Activated CD8-positive, alpha-beta memory T cell treated with anti-CD3 and anti-CD28 coated beads for 1 hour (primary cell): Measurements from ENCODE around the gene MAEA.

Experiments
- DNase-seq, 2 donors: peaks; one replicate each; pipeline ENCODE4 v3.0.0-alpha.2; 2020; ENCODE audit warnings: low read depth in 1 of 2; ENCODE audit errors: extremely low read depth in 1 of 2

Gene MAEA

DNA sequence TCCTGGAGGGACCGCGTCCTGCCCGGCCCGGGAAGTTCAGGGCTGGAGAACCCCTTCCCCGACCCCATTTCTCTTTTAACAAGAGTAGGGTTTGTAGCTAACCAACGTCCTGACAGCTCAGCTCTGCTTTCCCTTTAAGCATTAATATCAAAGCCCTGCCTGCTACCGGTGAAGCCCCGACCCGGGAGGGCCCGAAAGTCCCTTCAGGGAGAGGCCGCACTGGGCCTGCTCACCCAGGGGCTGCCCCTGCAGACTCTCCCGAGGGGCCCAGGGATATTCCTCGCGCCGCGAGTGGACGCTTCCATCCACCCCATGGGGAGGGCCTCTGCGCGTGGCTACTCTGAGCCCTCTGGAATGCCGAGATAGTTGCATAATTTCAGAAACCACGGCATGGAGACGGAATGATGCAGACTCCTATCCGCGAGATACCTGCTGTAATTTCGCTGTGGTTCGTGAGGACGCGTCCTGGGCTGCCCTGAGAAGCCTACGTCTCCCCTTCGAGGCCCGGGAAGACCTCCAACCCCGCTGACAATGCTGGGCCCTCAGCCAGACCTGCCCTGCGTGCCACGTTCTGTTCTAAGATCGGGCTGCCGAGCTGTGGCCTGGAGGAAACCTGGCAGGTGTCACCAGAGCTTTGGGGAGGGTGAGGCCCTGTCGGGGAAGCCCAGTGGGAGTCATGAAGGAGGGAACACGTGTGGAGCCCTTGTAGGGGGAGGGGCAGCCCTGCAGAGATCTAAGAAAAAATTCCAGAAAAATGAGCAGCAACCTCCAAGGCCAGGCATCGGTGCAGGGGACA lies 39.8 kb upstream of the MAEA start:
- DNase-seq = no peak

DNA sequence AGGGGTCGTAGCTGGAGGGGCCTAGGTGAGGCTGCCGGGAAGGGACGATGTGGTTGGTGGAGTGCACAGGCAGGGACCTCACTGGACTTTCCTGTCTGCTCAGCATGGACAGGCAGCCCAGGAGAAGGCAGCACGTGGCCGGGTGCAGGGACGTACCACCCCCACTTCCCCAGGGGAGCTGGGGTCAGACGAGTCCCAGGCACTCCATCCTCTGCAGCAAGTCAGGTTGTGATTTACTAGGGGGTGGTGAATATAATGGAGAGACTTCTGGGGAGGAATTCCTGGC lies 39.2 kb upstream of the MAEA start:
- no peak for DNase-seq

DNA sequence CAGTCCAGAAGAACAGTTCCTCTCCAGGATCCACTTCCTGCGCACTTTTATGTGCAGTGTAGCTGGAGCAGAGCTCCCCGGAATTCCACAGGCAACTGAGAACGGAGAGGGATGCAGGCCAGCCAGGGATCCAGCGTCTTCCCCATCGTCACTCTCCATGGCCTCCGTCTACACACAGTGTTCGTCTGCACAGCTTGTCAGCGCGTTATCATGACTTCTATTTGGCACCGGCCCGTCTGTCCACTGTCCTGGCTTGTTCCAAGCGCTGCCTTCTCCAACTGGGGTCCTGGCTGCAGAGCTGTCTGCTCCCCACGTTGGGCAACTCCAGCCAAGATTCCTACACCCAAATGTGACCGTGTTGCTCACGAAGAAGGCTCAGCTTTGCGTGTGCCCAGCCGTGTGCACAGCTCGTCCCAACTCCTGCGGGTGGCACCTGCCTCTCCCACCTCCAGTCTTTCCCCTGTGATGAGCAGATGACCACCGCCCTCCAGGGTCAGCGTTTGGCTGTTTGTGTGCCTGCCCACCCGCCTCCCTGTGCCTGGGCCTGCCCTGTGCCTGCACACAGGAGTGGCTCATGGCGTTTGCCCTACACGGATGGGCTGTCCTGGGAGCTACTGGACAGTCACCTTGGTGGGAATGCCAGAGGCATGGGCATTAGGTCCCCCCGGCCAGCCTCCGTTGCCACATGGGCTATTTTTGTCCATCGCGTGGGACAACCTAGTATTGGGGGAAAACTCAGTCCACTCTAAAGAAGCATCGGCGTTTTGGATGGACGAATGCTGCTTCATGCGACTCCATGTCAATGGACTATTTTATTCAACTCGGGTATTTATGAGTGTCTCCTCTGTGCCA lies 38.5 kb upstream of the MAEA start:
- DNase-seq = no peak

DNA sequence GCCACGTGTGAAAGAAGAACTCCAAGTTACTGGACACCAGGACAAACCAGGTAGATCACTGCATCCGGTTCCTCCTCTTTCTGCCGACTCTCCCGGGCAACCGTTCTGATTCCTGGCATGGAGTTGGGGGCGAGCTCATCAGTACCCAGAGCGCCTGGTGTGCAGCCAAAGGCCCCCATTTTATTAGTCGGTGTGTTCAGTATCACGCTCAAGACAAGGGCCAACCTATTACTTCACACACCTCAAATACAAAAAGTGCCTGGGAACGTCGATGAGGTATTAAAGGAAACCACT lies 38.0 kb upstream of the MAEA start:
- DNase-seq = no peak

DNA sequence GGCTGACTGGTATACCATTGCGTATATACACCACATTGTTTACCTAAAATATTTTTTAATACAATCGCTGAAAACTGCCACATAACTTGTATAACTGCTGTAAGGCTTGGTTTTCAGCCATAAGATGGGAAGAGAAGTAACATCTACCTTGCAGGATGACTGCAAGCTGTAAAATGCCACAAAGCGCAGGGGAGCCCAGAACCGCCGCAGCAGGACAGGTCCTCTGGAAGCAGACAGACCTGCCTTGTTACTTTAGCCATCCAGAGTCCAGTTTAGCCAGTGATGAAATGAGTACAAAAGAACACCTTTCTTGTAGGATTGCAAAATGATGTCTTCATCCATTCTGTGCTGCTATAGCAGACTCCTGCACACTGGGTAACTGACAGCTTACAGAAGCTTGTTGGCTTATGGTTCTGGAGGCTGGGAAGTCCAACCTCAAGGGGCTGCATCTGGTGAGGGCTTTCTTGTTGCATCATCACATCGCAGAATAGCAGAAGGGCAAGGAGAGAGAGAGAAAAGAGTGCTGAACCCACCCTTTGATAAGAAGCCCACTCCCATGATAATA lies 36.7 kb upstream of the MAEA start:
- no peak for DNase-seq

DNA sequence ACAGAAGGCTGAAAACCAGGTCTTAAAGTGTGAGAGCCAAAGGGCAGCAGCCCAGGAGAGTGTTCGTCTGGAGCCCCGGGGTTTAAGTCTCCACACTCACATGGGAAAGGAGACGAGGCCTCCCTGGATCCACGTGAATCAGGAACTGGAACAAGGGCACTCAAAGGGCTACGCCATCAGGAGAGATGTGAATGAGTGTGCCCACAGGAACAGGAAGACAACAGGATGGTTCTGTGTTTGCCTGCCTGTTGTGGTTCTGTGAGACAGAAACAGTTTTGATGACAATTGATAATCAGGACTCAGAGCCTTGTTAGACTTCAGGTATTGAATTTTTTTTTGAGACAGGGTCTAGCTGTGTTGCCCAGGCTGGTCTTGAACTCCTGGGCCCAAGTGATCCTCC lies 35.9 kb upstream of the MAEA start:
- no peak for DNase-seq

DNA sequence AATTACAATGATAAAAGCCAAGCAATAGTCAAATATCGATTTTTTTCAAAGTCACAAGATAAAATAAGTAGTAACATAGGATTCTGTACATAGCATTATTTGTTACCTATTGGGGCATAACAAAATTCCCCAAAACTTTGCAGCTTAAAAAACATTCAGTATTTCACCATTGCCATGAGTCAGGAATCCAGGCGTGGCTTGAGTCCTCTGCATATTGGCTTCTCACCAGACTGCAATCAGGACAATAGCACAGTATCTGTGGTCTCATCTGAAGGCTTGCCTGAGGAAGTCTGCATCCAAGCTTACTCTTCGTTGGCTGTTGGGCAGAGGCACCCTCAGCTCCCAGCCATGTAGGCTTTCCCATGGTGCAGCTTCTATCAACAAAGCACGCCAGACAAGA lies 34.5 kb upstream of the MAEA start:
- DNase-seq = no peak

DNA sequence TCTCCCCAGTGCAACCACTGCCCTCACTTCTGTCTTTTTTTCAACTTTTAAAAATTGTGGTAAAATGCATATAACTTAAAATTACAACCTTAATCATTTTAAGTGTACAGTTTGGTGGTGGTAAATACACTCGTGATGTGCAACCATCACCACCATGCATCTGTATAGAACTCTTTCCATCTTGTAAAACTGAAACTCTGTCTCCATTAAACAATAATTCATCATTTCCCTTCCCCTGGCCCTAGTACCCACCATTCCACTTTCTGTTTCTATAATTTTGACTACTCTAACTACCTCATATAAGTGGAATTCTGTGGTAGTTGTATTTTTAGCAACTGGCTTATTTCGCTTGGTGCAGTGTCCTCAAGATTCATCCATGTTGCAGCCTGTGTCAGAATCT lies 34.0 kb upstream of the MAEA start:
- no peak for DNase-seq

DNA sequence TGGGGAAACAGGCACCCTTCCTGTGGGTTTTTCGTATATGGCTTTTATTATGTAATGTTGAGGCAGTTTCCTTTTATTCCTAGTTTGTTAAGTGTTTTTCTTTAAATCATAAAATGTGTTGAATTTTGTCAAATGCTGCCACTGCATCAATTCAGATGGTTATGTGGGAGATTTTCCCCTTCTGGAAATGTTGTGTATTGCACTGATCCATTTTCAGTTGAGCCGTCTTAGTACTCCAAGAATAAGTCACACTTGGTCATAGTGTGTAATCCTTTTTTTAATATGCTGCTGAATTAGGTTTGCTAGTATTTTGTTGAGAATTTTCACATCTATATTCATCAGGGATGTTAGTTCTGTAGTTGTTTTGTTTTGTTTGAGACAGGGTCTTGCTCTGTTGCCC lies 31.2 kb upstream of the MAEA start:
- no peak for DNase-seq

DNA sequence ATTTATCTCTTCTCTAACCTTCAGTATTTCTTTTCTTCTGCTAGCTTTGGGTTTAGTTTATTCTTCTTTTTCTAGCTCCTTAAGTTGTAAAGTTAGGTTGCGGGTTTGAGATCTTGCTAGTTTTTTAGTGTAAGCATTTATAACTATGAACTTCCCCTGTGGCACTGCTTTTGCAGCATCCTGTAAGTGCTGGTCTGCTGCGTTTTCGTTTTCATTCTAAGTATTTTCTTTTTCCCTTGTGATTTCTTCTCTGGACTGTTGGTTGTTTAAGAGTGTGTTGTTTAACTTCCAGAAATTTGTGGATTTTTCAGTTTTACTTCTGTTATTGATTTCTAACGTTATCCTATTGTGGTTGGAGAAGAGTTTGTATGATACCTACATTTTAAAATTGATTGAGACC lies 29.7 kb upstream of the MAEA start:
- no peak for DNase-seq

DNA sequence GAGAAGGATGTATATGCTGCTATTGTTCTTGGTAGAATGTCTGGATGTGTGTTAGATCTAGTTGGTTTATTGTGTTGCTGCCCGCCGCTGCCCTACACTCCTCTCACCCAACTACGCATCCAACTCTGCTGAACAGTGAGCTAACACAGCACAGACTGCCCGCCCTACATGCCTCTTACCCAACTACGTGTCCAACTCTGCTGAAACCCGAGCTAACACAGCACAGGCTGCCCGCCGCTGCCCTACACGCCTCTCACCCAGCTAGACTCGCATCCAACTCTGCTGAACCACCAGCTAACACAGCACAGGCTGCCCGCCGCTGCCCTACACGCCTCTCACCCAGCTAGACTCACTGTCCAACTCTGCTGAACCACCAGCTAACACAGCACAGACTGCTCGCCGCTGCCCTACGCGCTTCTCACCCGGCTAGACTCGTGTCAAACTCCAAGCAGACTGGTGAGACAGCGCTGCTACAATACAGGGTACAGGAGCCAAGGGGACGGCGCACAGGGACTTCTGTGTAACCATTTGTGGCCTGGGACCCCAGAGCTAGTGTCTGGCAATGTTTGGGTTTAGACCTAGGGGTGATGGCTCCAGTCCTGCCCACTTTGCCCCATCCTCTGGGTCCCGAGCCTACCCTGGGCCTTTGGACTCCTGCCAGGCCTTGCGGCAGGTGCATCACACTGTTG lies 29.1 kb upstream of the MAEA start:
- DNase-seq = no peak

DNA sequence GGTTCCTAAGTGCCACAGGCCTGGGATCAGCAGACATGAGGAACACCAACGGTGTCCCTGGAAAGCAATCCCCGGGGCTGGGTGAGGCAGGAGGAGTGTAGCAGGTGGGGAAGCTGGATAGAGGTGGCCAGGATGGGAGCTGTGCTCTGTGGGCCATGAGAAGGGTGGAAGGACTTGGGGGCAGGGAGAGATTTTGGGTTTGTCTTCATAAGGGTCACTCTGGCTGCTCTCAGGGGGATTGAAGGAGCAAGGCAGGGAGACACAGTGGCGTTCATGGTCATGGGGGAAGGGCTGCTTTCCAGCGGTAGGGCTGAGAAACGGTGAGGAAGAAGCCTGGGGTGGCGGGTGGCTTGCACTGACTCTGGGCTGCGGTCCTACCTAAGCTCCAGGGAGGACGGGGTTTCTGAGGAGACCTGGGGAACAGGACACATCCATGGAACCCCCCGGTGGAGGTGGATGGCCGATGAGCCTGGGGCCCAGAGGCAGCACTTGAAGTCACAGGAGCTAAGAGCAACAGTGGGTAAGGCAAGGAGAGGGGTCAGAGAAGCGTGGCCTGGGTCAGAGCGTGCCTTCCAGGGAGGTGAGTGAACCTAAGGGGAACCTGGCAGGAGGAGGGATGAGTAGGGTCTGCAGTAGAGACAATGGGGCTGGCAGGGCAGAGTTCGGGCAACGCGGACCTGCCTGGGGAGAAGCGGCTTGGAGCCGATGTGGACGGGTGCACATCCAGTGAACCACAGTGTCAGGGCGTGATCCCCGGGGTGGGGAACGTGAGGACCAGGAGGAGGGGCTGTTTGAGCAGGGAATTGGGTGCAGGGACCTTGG lies 28.4 kb upstream of the MAEA start:
- no peak for DNase-seq

DNA sequence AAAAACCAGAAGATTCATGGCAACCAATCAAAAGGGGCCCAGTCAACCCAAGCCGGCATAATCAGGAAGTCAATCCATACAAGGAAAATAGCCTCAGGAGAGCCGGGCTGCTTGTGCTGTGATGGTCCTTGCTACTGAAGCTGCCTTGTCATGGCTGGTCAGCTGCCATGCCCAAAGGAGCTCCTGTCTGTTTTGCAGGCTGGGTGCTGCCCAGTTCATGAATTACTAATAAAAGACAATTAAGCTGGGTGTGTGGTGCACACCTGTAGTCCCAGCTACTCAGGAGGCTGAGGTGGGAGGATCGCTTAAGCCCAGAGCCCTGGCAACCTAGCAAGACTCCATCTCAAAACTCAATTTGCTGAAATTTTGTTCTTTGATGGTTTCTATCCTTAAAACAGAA lies 24.7 kb upstream of the MAEA start:
- DNase-seq = no peak

DNA sequence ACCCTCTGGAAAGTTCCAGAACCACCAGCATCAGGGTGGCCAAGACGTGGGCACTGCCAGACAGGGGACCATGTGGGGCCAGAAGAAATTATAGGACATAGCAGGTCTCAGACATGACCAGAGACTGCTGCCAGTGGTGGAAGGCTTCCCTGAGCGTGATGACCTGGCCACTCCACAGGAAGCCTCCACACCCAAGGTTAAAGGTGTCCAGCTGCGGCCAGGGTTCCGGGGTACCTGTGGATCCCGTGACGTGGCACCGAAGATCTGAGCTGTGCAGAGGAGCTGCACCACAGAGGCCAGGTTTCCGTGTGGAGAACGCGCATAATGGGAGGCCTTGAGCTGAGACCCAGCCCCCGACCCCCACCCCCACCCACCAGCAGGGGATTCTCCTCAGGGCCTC lies 24.3 kb upstream of the MAEA start:
- DNase-seq = no peak

DNA sequence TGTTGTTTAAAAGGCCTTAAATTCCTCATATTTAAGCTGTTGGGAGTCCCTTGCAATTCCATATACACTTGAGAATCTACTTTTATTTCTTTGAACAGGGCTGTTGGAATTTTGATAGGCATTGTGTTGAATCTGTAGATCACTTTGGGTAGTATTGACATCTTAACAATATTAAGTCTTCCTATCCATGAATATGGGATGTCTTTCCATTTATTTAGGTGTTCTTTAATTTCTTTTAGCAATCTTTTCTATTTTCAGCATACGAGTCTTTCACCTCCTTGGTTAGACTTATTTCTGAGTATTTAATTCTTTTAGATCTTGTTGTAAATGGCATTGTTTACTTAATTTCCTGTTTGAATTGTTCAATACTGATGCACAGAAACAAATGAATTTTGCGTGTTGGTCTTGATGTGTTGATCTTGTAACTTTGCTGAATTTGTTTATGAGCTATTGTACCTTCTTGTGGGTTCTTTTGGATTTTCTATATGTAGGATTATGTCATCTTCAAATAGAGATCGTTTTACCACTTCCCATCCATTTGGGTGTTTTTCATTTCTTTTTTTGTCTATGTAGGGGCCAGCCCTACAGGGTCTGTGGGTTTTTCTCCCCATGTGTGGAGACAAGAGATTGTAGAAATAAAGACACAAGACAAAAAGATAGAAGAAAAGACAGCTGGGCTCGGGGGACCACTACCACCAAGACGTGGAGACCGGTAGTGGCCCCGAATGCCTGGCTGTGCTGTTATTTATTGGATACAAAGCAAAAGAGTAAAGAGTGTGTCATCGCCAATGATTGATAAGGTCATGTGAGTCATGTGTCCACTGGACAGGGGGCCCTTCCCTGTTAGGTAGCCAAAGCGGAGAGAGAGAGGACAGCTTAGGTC lies 22.6 kb upstream of the MAEA start:
- DNase-seq = no peak

DNA sequence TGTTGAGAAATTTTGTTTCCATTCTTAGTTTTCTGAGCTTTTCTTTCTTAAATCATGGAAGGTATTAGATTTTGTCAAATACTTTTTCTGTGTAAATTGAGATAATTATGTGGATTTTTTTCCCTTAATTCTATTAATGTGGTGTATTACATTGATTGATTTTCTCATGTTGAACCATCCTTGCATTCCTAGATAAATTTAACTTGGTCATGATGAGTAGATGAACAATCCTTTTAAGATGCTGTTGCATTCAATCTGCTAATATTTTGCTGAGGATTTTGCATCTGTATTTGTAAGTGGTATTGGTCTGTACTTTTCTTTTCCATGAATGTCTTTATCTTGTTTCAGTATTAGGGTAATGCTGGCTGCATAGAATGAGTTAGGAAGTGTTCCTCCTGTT lies 20.5 kb upstream of the MAEA start:
- DNase-seq = no peak

DNA sequence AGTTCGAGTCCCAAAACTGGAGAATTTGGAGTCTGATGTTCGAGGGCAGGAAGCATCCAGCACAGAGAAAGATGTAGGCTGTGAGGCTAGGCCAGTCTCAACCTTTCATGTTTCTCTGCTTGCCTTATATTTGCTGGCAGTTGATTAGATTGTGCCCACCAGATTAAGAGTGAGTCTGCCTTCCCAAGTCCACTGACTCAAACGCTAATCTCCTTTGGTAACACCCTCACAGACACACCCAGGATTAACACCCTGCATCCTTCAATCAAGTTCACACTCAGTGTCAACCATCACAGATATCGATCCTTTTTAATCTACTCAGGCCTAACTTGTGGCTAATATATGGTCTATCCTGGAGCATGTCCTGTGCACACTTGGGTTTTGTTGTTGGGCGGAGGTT lies 18.0 kb upstream of the MAEA start:
- DNase-seq = no peak

DNA sequence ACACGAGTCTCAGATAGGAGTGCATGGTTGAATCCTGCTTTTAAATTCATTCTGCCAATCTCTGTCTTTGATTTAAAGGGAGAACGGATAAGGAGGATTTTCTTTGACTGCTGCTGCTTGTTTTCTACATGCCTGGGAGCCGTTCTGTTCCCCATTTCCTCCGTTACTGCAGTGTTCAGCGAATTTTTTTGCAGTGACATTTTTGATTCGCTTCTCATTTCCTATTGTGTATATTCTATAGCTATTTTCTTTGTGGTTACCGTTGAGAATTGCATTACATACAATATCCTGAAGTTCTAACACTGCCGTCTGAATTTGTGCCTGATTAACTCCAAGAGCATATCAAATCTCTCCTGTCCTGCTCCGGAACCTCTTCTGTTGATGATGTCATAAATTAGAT lies 14.8 kb upstream of the MAEA start:
- no peak for DNase-seq

DNA sequence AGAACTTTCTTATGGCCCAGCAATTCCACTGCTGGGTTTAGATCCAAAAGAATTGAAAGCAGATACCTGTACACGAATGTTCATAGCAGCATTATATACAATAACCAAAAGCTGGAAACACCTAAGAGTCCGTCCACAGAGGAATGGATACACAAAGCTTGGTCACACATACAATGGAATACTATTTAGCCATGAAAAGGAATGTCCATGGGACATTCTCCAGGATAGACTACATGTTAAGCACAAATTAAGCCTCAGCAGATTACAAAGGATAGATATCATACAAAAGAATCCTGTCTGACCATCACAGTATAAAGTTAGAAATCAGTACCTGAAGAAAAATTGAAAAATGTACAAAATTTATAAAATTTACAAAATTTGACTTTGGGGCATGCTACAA lies 12.7 kb upstream of the MAEA start:
- DNase-seq = no peak
